ENCODE data around the gene LGI2.

GRCh38 chr4:24963277-24963676 is 67.5 kb downstream of the LGI2 start:
- TF ChIP-seq CTCF (IDR thresholded peaks at IDR 0.05) (no peak), SP1 (CRISPR knock-in tag; conservative IDR thresholded peaks at IDR 0.05) (no peak), ZNF263 (CRISPR knock-in tag; IDR thresholded peaks at IDR 0.05; ENCODE audit: low read depth) (no peak), ZSCAN18 (CRISPR knock-in tag; IDR thresholded peaks at IDR 0.05) (no peak), E2F4 (CRISPR knock-in tag; IDR thresholded peaks at IDR 0.05; ENCODE audit: borderline replicate concordance, low read depth) (no peak)
